Tibial artery (tissue), 4 donors: Measurements from ENCODE around the gene OPRL1.
"Not testable (repeated sequence)": the region's sequence is repeated elsewhere in the genome, so short reads cannot be mapped to it uniquely, and the experiment has no call there.

Experiments used
- DNase-seq, 2 donors: peaks; one replicate each; pipeline ENCODE4 v3.0.0-alpha.2; 2019
- H3K27ac ChIP-seq, 2 donors: fragments of 200-600 bp; sonication (generic) in 1 of 2; 1 replicate in 1 of 2; 2 replicates in 1 of 2; pipeline ENCODE4 v1.5.1; 2018 to 2019; ENCODE audit warnings: mild to moderate bottlenecking in 1 of 2
- H3K27me3 ChIP-seq, 2 donors: fragments of 200-600 bp; sonication (generic) in 1 of 2; one replicate each; pipeline versions ENCODE4 v1.5.1 to v1.6.0; 2016 to 2019
- H3K36me3 ChIP-seq, 3 donors: fragments of 200-600 bp; sonication (generic) in 2 of 3; one replicate each; pipeline ENCODE4 v1.5.1; 2016 to 2019; ENCODE audit warnings: mild to moderate bottlenecking in 2 of 3
- H3K4me1 ChIP-seq, 4 donors: fragments of 200-600 bp; sonication (generic) in 2 of 4; 1 replicate in 3 of 4; 2 replicates in 1 of 4; pipeline ENCODE4 v1.5.1; 2016 to 2019
- H3K4me3 ChIP-seq, 2 donors: fragments of 200-600 bp; sonication (generic) in 1 of 2; 1 replicate in 1 of 2; 2 replicates in 1 of 2; pipeline ENCODE4 v1.5.1; 2018 to 2019; ENCODE audit warnings: mild to moderate bottlenecking in 2 of 2
- H3K9me3 ChIP-seq, 3 donors: fragments of 200-600 bp; sonication (generic) in 1 of 3; one replicate each; pipeline ENCODE4 v1.5.1; 2016 to 2019
- intact Hi-C: fragments of 100-400 bp; cut with DNase I; formaldehyde crosslinking; loops from one replicate; pipeline ENCODE4 v1.15.0; 2023; ENCODE audit warnings: low total_unique reads
- TF ChIP-seq, protein P1 (sequence below), 2 experiments: fragments of 200-600 bp in 1 of 2; fragments of 450-650 bp in 1 of 2; IDR thresholded peaks; one replicate each; pipeline ENCODE4 v1.5.1; 2017 to 2019; ENCODE audit warnings: antibody characterized with exemption in 2 of 2, mild to moderate bottlenecking in 1 of 2, moderate library complexity in 1 of 2

Gene OPRL1

GRCh38 chr20:64130876-64131275 lies 51.0 kb downstream of the OPRL1 start:
- Histone ChIP-seq H3K27me3 (peaks cover 0 to 29% of the 10 kb centered on the region in 2 donors), H3K36me3 (no peaks in the 10 kb centered on the region), H3K4me1 (no peaks in the 10 kb centered on the region), H3K4me3 (no peak overlapping the region), H3K27ac (no peak overlapping the region), H3K9me3 (no peaks in the 10 kb centered on the region)
- TF ChIP-seq, protein P1, sequence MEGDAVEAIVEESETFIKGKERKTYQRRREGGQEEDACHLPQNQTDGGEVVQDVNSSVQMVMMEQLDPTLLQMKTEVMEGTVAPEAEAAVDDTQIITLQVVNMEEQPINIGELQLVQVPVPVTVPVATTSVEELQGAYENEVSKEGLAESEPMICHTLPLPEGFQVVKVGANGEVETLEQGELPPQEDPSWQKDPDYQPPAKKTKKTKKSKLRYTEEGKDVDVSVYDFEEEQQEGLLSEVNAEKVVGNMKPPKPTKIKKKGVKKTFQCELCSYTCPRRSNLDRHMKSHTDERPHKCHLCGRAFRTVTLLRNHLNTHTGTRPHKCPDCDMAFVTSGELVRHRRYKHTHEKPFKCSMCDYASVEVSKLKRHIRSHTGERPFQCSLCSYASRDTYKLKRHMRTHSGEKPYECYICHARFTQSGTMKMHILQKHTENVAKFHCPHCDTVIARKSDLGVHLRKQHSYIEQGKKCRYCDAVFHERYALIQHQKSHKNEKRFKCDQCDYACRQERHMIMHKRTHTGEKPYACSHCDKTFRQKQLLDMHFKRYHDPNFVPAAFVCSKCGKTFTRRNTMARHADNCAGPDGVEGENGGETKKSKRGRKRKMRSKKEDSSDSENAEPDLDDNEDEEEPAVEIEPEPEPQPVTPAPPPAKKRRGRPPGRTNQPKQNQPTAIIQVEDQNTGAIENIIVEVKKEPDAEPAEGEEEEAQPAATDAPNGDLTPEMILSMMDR (IDR thresholded peaks at IDR 0.05): no peak
- peak in 1 of 2 donors; percentile 25 for DNase-seq
- intact Hi-C loops: no loop called here

DNA sequence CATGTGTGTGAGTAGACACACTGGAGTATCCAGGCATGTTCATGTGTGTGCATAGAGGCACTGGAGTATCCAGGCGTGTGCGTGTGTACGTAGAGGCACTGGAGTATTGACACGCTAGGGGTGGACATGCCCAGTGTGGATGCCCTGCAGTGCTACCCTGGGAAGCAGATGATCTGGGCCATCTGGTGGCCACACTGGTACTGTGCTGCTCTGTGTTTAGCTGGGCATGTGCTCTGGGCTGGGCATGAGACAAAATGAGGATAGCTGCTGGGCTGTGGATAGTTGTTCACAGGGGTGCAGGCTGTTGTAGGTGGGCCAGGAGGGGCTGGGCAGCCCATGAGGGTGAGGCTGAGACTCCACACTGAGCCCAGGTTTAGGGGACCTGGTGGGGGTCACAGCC lies 51.5 kb downstream of the OPRL1 start:
- no peak overlapping the region for H3K27ac ChIP-seq
- intact Hi-C loops: no loop called here
- TF ChIP-seq, protein P1 (IDR thresholded peaks at IDR 0.05): no peak
- peaks cover 0 to 29% of the 10 kb centered on the region in 2 donors for H3K27me3 ChIP-seq
- no peaks in the 10 kb centered on the region for H3K36me3 ChIP-seq
- no peaks in the 10 kb centered on the region for H3K4me1 ChIP-seq
- no peaks in the 10 kb centered on the region for H3K9me3 ChIP-seq
- H3K4me3 ChIP-seq: no peak overlapping the region
- DNase-seq: peak in 1 of 2 donors; percentile 10

GRCh38 chr20:64133951-64134407 lies 54.1 kb downstream of the OPRL1 start:
- intact Hi-C loops: no loop called here
- Histone ChIP-seq H3K27me3 (peaks cover 0 to 28% of the 10 kb centered on the region in 2 donors), H3K4me1 (no peaks in the 10 kb centered on the region), H3K9me3 (no peaks in the 10 kb centered on the region), H3K4me3 (no peak overlapping the region), H3K36me3 (no peaks in the 10 kb centered on the region), H3K27ac (no peak overlapping the region)
- TF ChIP-seq, protein P1 (IDR thresholded peaks at IDR 0.05): no peak
- DNase-seq: peak in 1 of 2 donors; percentile 38

- H3K4me3 ChIP-seq, H3K4me1 ChIP-seq, H3K9me3 ChIP-seq, H3K36me3 ChIP-seq, intact Hi-C loops, H3K27ac ChIP-seq: not testable (repeated sequence)
- H3K27me3 ChIP-seq: peaks cover 0 to 29% of the 10 kb centered on the region in 2 donors
- peak in 1 of 2 donors; percentile 13 for DNase-seq
Measured at GRCh38 chr20:64134744-64135143, 54.9 kb downstream of the OPRL1 start.

DNA sequence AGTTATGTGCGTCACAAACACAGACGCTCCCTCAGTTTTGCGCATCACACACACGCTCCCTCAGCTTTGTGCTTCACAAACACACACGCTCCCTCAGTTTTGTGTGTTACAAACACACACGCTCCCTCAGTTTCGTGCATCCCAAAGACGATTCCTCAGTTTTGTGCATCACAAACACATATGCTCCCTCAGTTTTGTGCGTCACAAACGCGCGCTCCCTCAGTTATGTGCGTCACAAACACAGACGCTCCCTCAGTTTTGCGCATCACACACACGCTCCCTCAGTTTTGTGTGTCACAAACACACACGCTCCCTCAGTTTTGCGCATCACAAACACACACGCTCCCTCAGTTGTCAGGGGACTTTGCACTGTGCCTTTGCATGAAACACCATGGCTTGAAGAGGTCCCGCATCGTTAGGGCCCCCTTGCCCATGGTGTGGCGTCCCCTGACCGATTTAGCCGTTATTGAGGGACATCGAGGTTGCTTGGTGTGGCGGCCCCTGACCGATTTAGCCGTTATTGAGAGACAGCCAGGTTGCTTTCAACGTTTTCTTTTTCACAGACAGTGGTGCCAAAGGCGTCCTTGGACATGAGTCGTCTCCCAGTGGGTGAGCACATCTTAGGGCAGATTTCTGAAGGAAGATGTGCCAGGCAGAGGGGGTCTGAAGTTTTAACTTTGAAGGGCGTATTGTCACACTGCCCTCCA lies 56.3 kb downstream of the OPRL1 start:
- no peak overlapping the region for H3K27ac ChIP-seq
- H3K4me1 ChIP-seq: no peaks in the 10 kb centered on the region
- no peak overlapping the region for H3K4me3 ChIP-seq
- H3K27me3 ChIP-seq: peaks cover 0 to 35% of the 10 kb centered on the region in 2 donors
- DNase-seq: peak in 1 of 2 donors; percentile 25
- intact Hi-C loops: no loop called here
- no peaks in the 10 kb centered on the region for H3K9me3 ChIP-seq
- no peaks in the 10 kb centered on the region for H3K36me3 ChIP-seq
- TF ChIP-seq, protein P1 (IDR thresholded peaks at IDR 0.05): no peak

DNA sequence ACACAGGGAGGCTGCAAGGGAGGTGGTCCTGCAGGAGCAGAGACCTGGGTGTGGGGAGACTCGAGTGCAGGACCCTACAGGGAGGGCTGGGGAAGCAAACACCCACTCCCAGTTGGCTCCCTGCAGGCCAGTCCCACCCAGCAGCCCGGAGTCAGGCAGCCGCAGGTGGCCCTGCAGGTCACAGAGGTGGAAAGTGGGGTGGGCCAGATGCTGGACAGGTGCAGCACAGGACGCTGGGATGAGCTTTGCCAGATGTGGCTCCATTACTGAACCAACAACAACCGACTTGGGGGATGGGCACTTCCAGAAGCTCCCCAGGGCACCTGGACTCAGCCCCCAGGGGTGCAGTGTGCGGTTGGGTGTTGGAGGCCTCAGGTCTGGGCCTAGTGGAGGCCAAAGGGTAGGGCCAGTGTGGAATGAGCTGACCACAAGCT lies 57.7 kb downstream of the OPRL1 start:
- Histone ChIP-seq H3K27me3 (peaks cover 0 to 41% of the 10 kb centered on the region in 2 donors), H3K4me3 (no peak overlapping the region), H3K36me3 (no peaks in the 10 kb centered on the region), H3K9me3 (no peaks in the 10 kb centered on the region), H3K27ac (no peak overlapping the region), H3K4me1 (no peaks in the 10 kb centered on the region)
- TF ChIP-seq, protein P1 (IDR thresholded peaks at IDR 0.05): no peak
- DNase-seq: peak in 1 of 2 donors; percentile 57
- intact Hi-C loops: no loop called here
